T-cell (primary cell): ENCODE data around the gene WDR20. TPM values are rescaled to one million over a fixed set of nuclear protein-coding genes. Genes with fewer than 3 reads are reported as not detected.
"Not testable (repeated sequence)": the region's sequence is repeated elsewhere in the genome, so short reads cannot be mapped to it uniquely, and the experiment has no call there.

Experiments used
- ATAC-seq, 4 experiments: fragments of 200-7000 bp in 3 of 4; fragments of 150-1000 bp in 1 of 4; cut with Tn5 transposase; replicated peaks in 1 of 4; 1 replicate in 3 of 4; 2 replicates in 1 of 4; pipeline ENCODE4 v1.10.0; 2021; ENCODE audit warnings: moderate library complexity in 3 of 4, mild to moderate bottlenecking in 2 of 4, moderate number of reproducible peaks in 1 of 4
- CTCF ChIA-PET, 2 donors: fragments of 300-600 bp; sonication (Branson Sonifier 250); formaldehyde crosslinking; loops; one replicate each; lab custom pipeline; 2022; ENCODE audit warnings: antibody characterized with exemption in 2 of 2; lab: Charles Lee
- POLR2A ChIA-PET, 2 donors: fragments of 300-600 bp; sonication (Branson Sonifier 250); formaldehyde crosslinking; loops; one replicate each; lab custom pipeline; 2022; ENCODE audit warnings: antibody characterized with exemption in 2 of 2; lab: Charles Lee
- DNase-seq, 35 experiments: peaks; one replicate each; pipeline versions ENCODE4 v3.0.0 to v3.0.0-alpha.2; 2013 to 2023
- H3K27ac ChIP-seq: one replicate; pipeline ENCODE4 v1.5.1; 2013; ENCODE audit warnings: low read length
- H3K27me3 ChIP-seq, 2 experiments: replicated peaks in 1 of 2; 1 replicate in 1 of 2; 2 replicates in 1 of 2; pipeline versions ENCODE4 v1.6.1 to v1.7.0; 2013; ENCODE audit warnings: low read length in 1 of 2, mixed read lengths in 1 of 2; ENCODE audit not compliant: control insufficient read depth in 2 of 2, insufficient read depth in 2 of 2; ENCODE audit errors: extremely low read depth in 1 of 2
- H3K36me3 ChIP-seq, 2 donors: 1 replicate in 1 of 2; 2 replicates in 1 of 2; pipeline versions ENCODE4 v1.6.1 to v1.7.0; 2013; ENCODE audit warnings: low read length in 1 of 2; ENCODE audit not compliant: control insufficient read depth in 2 of 2, insufficient read depth in 1 of 2; ENCODE audit errors: extremely low read depth in 1 of 2
- H3K4me1 ChIP-seq, 2 experiments: 1 replicate in 1 of 2; 2 replicates in 1 of 2; pipeline versions ENCODE4 v1.6.1 to v1.7.0; 2013; ENCODE audit warnings: low read length in 2 of 2, mixed read lengths in 1 of 2; ENCODE audit not compliant: insufficient read depth in 2 of 2, control insufficient read depth in 1 of 2; ENCODE audit errors: extremely low read depth in 1 of 2
- H3K4me3 ChIP-seq, 2 donors: 1 replicate in 1 of 2; 2 replicates in 1 of 2; pipeline versions ENCODE4 v1.5.1 to v1.7.0; 2013; ENCODE audit warnings: mild to moderate bottlenecking in 2 of 2, low read length in 1 of 2, moderate library complexity in 1 of 2; ENCODE audit not compliant: control insufficient read depth in 1 of 2; ENCODE audit errors: extremely low read depth in 1 of 2
- H3K9me3 ChIP-seq: 2 replicates; pipeline ENCODE4 v1.7.0; 2013
- H3K27ac Mint-ChIP-seq, 2 donors: one replicate each; pipeline ENCODE4 v1.8.0; 2020 to 2021; ENCODE audit warnings: mild to moderate bottlenecking in 2 of 2, mixed read lengths in 2 of 2
- H3K27me3 Mint-ChIP-seq, 2 donors: one replicate each; pipeline ENCODE4 v1.8.0; 2021 to 2022; ENCODE audit warnings: mixed read lengths in 2 of 2
- H3K36me3 Mint-ChIP-seq: one replicate; pipeline ENCODE4 v1.8.0; 2021; ENCODE audit warnings: mixed read lengths
- H3K4me1 Mint-ChIP-seq, 3 donors: one replicate each; pipeline ENCODE4 v1.8.0; 2020 to 2022; ENCODE audit warnings: mixed read lengths in 3 of 3, mild to moderate bottlenecking in 1 of 3
- H3K4me3 Mint-ChIP-seq, 3 donors: one replicate each; pipeline ENCODE4 v1.8.0; 2020 to 2022; ENCODE audit warnings: mild to moderate bottlenecking in 3 of 3, mixed read lengths in 3 of 3, moderate library complexity in 3 of 3
- H3K9me3 Mint-ChIP-seq, 3 donors: one replicate each; pipeline ENCODE4 v1.8.0; 2020 to 2022; ENCODE audit warnings: mixed read lengths in 3 of 3
- WGBS: methylation state at CpG from one replicate; pipeline ENCODE4 v1.1.5; 2013; ENCODE audit warnings: missing lambda C conversion rate; ENCODE audit not compliant: insufficient coverage; 5-methylcytosine and 5-hydroxymethylcytosine counted together
- total RNA-seq, 35 experiments: library from RNA in 6 of 35; stranded (reverse) in 6 of 35; fragments of 120-200 nt in 1 of 35; gene quantifications; one replicate each; pipeline versions ENCODE4 v1.2.1 to v1.2.4 and lab custom pipeline; 2013 to 2026

WDR20 gene
- total RNA-seq, 5 donors from 2014 or later (not counting 1 experiment from before 2014, with no cell fraction given) = 38.9 to 53.1 (median 49.5) TPM

GRCh38 chr14:102109332-102109731, 30.4 kb upstream of the WDR20 start:
- H3K27me3 Mint-ChIP-seq, H3K4me1 Mint-ChIP-seq, H3K27ac ChIP-seq, H3K36me3 Mint-ChIP-seq, H3K9me3 ChIP-seq, POLR2A ChIA-PET, ATAC-seq, H3K4me3 Mint-ChIP-seq, CTCF ChIA-PET, H3K36me3 ChIP-seq, H3K27ac Mint-ChIP-seq, DNase-seq, H3K27me3 ChIP-seq, H3K4me3 ChIP-seq, H3K9me3 Mint-ChIP-seq, H3K4me1 ChIP-seq: not testable (repeated sequence)
- WGBS = no CpG with 5 or more reads among the region's 1 CpG

- Mint-ChIP-seq H3K27me3 (no peaks in the 10 kb centered on the region), H3K9me3 (peaks cover 0 to 8% (median 0%) of the 10 kb centered on the region in 3 donors), H3K4me1 (no peaks in the 10 kb centered on the region), H3K36me3 (peaks cover 4% of the 10 kb centered on the region), H3K4me3 (no peak overlapping the region), H3K27ac (no peak overlapping the region)
- POLR2A ChIA-PET = no interaction called here
- no peak for ATAC-seq
- DNase-seq = no peak
- H3K36me3 ChIP-seq = no peaks in the 10 kb centered on the region
- H3K27me3 ChIP-seq = no peaks in the 10 kb centered on the region
- H3K27ac ChIP-seq = no peak overlapping the region
- H3K4me1 ChIP-seq = no peaks in the 10 kb centered on the region
- no peaks in the 10 kb centered on the region for H3K9me3 ChIP-seq
- CTCF ChIA-PET = interaction anchor here in 1 of 2 donors (0.5 kb wide), 1 partner anchor 33 kb away, joined by 4 read pairs; no protein-coding TSS in a partner anchor
- WGBS = 83% methylated on average over 1 of the region's 3 CpGs
- H3K4me3 ChIP-seq = no peak overlapping the region
Measured at GRCh38 chr14:102111101-102111500, 28.6 kb upstream of the WDR20 start.

GRCh38 chr14:102116361-102117180, 23.1 kb upstream of the WDR20 start:
- H3K9me3 ChIP-seq = no peaks in the 10 kb centered on the region
- no peak for DNase-seq
- H3K4me3 ChIP-seq = no peak overlapping the region
- H3K4me1 ChIP-seq = no peaks in the 10 kb centered on the region
- H3K27ac ChIP-seq = no peak overlapping the region
- ChIA-PET CTCF (no interaction called here), POLR2A (no interaction called here)
- Mint-ChIP-seq H3K27me3 (no peaks in the 10 kb centered on the region), H3K4me3 (no peak overlapping the region), H3K9me3 (no peaks in the 10 kb centered on the region), H3K4me1 (no peaks in the 10 kb centered on the region), H3K27ac (no peak overlapping the region), H3K36me3 (no peaks in the 10 kb centered on the region)
- H3K27me3 ChIP-seq = peaks cover 0 to 4% of the 10 kb centered on the region in 2 experiments
- no peak for ATAC-seq
- H3K36me3 ChIP-seq = no peaks in the 10 kb centered on the region
- WGBS = 100% methylated on average over 5 of the region's 13 CpGs

DNA sequence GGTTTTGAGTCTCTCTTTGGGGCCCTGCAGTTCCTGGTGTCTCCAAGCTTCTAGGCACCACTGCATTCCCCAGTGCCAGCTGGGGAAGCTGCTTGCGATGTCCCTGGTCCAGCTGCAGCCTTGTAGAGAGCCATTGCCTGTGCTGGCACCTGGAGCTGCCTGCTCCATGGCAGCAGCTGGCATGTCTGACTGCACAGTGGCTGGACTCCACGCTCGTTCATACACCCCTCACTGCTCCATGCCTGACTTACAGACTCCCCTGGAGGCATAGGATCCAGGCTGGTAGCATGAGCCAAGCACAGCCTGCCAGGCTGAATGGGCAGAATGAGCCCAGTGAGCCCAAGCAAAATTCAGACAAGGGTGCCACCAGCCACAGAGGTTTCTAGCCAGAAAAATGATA, 21.8 kb upstream of the WDR20 start:
- CTCF ChIA-PET = no interaction called here
- H3K27me3 Mint-ChIP-seq = no peaks in the 10 kb centered on the region
- WGBS = 87% methylated on average over 3 of the region's 3 CpGs

GRCh38 chr14:102120888-102121287, 18.8 kb upstream of the WDR20 start:
- Mint-ChIP-seq H3K4me1 (no peaks in the 10 kb centered on the region), H3K36me3 (no peaks in the 10 kb centered on the region), H3K4me3 (no peak overlapping the region), H3K27ac (no peak overlapping the region), H3K27me3 (no peaks in the 10 kb centered on the region), H3K9me3 (no peaks in the 10 kb centered on the region)
- POLR2A ChIA-PET = no interaction called here
- CTCF ChIA-PET = no interaction called here
- DNase-seq (no peak), ATAC-seq (no peak)
- no CpG with 5 or more reads among the region's 1 CpG for WGBS
- H3K27ac ChIP-seq = no peak overlapping the region
- no peaks in the 10 kb centered on the region for H3K36me3 ChIP-seq
- H3K27me3 ChIP-seq = peaks cover 0 to 4% of the 10 kb centered on the region in 2 experiments
- no peaks in the 10 kb centered on the region for H3K4me1 ChIP-seq
- no peak overlapping the region for H3K4me3 ChIP-seq
- no peaks in the 10 kb centered on the region for H3K9me3 ChIP-seq

More for the DNA sequence above, 21.8 kb upstream of the WDR20 start:
- H3K4me3 Mint-ChIP-seq = no peak overlapping the region
- no peaks in the 10 kb centered on the region for H3K36me3 Mint-ChIP-seq
- no peaks in the 10 kb centered on the region for H3K4me1 Mint-ChIP-seq
- Histone ChIP-seq H3K4me1 (no peaks in the 10 kb centered on the region), H3K27ac (no peak overlapping the region), H3K36me3 (no peaks in the 10 kb centered on the region), H3K9me3 (no peaks in the 10 kb centered on the region), H3K27me3 (peaks cover 0 to 4% of the 10 kb centered on the region in 2 experiments), H3K4me3 (no peak overlapping the region)
- H3K9me3 Mint-ChIP-seq = no peaks in the 10 kb centered on the region
- H3K27ac Mint-ChIP-seq = no peak overlapping the region
- POLR2A ChIA-PET = no interaction called here
- ATAC-seq = no peak
- DNase-seq = no peak

DNA sequence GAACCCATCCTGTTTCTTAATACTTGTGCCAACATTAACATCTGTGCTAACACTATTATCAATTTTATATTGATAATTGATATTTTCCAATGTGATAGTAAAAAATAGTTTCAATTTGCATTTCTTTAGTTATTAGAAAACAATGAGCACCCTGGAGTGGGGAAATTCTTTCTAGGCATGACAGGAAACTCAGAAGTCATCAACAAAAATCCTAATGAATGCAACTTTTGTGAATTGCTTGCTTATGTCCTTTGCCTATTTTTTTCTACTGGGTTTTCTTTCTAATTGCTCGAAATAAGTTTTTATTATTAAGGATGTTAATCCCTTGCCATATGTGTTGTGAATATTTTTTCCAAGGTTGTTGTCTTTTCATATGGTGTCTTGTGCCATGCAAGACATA, 18.1 kb upstream of the WDR20 start:
- ATAC-seq (no peak), DNase-seq (no peak)
- WGBS = no CpG with 5 or more reads among the region's 1 CpG
- no peaks in the 10 kb centered on the region for H3K4me1 ChIP-seq
- H3K9me3 Mint-ChIP-seq = no peaks in the 10 kb centered on the region
- no peaks in the 10 kb centered on the region for H3K9me3 ChIP-seq
- CTCF ChIA-PET = no interaction called here
- POLR2A ChIA-PET = no interaction called here
- H3K27me3 Mint-ChIP-seq = no peaks in the 10 kb centered on the region
- no peak overlapping the region for H3K4me3 Mint-ChIP-seq
- H3K4me3 ChIP-seq = no peak overlapping the region
- no peak overlapping the region for H3K27ac Mint-ChIP-seq
- H3K27me3 ChIP-seq = peaks cover 0 to 4% of the 10 kb centered on the region in 2 experiments
- no peaks in the 10 kb centered on the region for H3K36me3 Mint-ChIP-seq
- no peak overlapping the region for H3K27ac ChIP-seq
- no peaks in the 10 kb centered on the region for H3K36me3 ChIP-seq
- no peaks in the 10 kb centered on the region for H3K4me1 Mint-ChIP-seq
